OCI-LY1 (cell line): Measurements from ENCODE around the gene CGB2.

Experiments
- CTCF ChIP-seq: fragments of 200-600 bp; sonication (generic), shearing (Covaris generic); IDR thresholded peaks from 2 replicates; pipeline ENCODE4 v1.5.1; 2017; ENCODE audit warnings: mild to moderate bottlenecking, antibody characterized with exemption, low read length, moderate library complexity, mixed read lengths
- EZH2 ChIP-seq: fragments of 200-600 bp; sonication (generic), shearing (Covaris generic); IDR thresholded peaks from 2 replicates; pipeline ENCODE4 v1.8.0; 2017; ENCODE audit warnings: borderline replicate concordance, mixed run types, mild to moderate bottlenecking, antibody characterized with exemption, low read length, moderate library complexity, mixed read lengths

DNA sequence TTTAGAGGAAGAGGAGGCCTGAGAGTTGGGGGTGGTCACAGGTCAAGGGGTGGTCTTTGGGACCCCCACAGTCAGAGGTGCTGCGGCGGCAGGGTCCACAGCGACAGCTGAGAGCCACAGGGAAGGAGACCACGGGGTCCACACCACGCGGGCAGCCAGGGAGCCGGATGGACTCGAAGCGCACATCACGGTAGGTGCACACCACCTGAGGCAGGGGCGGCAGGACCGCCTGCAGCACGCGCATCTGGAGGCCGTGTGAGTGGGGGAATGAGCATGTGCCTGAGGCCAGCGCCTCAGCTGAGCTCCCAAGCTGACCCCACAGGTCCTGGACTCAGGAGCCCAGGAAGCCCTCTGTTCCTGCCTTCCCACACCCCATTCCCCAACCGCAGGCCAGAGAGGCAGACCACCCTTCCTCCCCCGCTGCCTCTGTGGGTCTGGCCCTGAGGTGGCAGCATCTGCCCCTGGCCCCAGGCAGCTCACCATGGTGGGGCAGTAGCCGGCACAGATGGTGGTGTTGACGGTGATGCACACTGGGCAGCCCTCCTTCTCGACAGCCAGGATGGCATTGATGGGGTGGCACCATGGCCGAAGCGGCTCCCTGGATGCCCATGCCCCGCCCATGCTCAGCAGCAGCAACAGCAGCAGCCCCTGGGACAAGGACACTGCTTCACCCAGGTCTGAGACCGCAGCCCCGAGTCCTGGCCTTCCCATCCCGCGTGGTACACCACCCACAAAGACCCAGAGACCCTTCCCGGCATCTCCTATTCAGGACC lies 15.4 kb upstream of the CGB2 start:
- TF ChIP-seq CTCF = no peak
- no peak for TF ChIP-seq EZH2
